ENCODE data around the gene CIDEA.
"Not testable (repeated sequence)": the region's sequence is repeated elsewhere in the genome, so short reads cannot be mapped to it uniquely, and the experiment has no call there.

CIDEA gene

GRCh38 chr18:12239431-12239830 is 14.7 kb upstream of the CIDEA start:
- DNase-seq (ENCODE audit: low spot score), result no peak

- no peak for DNase-seq (ENCODE audit: low spot score)
These were observed 11.4 kb upstream of the CIDEA start for GRCh38 chr18:12242658-12243260.

GRCh38 chr18:12243272-12243671 is 10.9 kb upstream of the CIDEA start:
- DNase-seq (ENCODE audit: low spot score), result not testable (repeated sequence)

- DNase-seq (ENCODE audit: low spot score), result no peak
These were observed 8.4 kb upstream of the CIDEA start for GRCh38 chr18:12245793-12246135.

DNA sequence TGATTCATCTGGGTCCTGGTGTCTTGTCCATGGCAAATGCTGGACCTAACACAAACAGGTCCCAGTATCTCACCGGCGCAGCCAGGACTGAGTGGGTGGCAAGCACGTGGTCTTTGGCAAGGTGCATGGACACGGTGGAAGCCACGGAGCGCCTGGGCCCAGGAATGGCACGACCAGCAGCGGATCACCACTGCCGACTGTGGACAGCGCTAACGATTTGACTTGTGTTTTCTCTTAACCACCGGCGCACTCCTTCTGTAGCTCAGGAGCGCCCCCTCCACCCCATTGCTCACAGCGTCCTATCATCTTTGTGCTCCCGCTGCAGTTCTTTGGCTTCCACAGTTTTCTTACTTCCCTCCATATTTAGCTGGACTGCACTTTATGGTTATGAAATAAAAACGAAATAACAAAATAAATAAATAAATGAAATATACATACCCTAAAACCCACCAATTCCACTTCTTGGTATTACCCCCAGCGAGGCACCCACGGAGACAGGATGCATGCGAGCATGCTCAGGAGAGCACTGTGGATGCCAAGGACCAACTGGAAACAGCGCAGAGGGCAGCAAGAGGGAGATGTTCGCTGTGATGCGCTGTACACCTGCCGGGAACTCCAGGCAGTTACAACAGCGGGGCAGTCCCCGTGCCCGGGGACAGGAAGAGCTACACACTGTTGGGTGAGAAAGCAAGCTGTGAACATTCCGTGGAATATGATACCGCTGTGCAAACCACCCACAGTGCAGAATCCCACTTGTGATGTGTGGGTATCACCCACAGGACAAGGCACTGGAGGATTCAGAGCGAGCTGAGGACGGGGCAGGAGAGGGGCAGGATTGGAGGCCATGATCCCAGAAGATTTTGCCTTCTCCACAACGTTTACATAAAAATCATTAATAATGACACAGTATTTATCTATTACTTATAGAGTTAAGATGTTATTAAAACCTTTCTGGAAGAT is 7.0 kb upstream of the CIDEA start:
- no peak for DNase-seq (ENCODE audit: low spot score)

GRCh38 chr18:12247946-12248345 is 6.2 kb upstream of the CIDEA start:
- no peak for DNase-seq (ENCODE audit: low spot score)

GRCh38 chr18:12248926-12249720 is 5.0 kb upstream of the CIDEA start:
- no peak for DNase-seq (ENCODE audit: low spot score)

GRCh38 chr18:12251311-12251710 is 2.9 kb upstream of the CIDEA start:
- no peak for DNase-seq (ENCODE audit: low spot score)

GRCh38 chr18:12252061-12252460 is 2.1 kb upstream of the CIDEA start:
- DNase-seq (ENCODE audit: low spot score), result no peak

GRCh38 chr18:12253027-12253426 is 1.1 kb upstream of the CIDEA start:
- DNase-seq (ENCODE audit: low spot score), result no peak

DNA sequence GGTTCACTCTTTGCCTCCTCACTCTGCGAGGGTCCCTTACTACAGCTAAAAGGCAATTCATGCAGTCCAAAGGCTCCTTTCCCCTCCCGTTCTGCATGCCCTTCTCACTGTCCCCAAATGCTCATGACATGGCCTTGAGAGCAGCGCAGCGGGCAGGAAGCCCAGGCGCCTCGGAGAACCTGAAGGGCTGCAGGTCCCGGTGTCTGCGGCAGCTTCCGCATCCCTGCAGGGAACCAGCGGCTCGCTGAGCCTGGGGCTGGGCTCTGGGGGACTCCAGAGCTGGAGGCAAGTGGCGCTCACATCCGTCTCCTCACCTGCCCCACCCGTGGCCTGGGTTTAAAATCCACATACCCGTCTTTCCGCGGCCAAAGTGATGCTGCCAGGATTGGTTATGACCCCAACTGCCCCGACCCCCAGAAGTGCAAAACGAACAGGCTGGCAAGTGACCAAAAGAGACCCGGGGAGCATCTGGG is 462 bp upstream of the CIDEA start:
- DNase-seq (ENCODE audit: low spot score), result no peak

GRCh38 chr18:12254820-12255511 is 805 bp downstream of the CIDEA start:
- DNase-seq (ENCODE audit: low spot score), result no peak

DNA sequence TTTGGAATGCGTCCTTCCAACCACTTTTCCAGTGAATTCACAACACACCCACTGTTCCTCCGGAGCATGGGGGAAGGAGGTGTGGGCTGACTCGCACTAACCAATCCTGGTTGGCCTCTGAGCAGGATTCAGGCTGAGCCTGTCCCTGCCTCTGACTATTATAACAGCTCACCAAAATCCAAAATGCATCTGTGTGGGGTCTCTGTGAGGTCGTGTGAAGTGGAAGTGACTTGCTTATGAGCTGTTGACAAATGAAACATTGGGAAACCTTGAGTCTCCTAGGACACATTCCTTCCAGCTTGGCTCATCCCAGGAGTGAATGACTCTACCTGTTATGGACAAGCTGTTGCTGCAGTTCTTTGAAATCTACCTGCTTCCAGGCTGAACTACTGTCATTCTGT is 1.5 kb downstream of the CIDEA start:
- peak; percentile 84 for DNase-seq (ENCODE audit: low spot score)

DNA sequence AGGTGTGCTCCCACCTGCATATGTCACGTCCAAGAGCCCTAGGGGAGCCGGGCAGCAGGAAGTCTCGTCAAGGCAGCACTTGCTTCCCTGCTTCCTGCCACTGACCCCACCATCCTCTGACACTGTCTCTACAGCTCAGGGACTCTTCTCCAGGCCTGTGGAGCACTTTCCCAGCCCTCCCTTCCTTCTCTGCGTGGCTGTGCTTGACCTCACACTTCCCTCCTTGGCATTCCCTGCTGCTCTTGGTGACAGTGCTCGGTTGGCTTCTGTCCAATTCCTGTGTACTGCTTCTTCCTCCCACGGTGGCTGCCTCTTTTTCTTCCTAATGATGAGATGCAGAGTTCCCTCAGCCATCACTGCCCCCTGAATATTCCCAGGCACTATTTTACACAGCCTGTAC is 2.8 kb downstream of the CIDEA start:
- DNase-seq (ENCODE audit: low spot score), result peak; percentile 68

DNA sequence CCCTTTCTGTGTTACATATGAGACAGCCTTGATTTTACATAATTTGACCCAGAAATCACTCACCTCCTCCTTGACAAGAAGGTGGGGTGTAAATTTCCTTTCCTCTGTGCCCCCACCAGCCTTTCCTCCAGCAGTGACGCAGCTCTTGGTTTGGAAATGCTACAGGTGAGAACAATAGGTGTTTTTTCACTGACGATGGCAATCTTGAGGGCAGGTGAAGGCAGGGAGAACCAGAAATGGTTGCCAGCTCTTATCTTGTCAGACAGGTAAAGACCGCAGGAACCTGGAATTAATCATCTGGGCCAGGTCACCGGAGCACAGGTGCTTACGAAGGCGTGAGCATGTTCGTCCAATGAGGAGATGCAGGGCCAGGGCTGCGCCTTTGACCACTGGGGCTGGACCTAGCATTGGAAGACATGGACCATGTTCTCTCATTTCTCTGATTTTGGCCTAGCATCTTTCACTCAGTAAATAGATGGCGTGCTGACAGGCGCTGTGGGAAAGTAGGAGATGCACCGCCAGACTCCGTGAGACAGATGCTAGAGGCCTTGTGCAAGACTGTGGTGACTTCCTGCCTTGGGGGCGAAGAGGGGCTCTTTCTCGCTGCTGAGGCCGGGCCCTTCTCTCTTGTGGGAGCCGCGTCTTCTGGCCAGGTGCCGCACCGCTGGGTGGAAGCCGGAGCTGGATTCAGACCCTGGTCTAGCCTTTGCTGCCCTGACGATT is 4.0 kb downstream of the CIDEA start:
- no peak for DNase-seq (ENCODE audit: low spot score)

DNA sequence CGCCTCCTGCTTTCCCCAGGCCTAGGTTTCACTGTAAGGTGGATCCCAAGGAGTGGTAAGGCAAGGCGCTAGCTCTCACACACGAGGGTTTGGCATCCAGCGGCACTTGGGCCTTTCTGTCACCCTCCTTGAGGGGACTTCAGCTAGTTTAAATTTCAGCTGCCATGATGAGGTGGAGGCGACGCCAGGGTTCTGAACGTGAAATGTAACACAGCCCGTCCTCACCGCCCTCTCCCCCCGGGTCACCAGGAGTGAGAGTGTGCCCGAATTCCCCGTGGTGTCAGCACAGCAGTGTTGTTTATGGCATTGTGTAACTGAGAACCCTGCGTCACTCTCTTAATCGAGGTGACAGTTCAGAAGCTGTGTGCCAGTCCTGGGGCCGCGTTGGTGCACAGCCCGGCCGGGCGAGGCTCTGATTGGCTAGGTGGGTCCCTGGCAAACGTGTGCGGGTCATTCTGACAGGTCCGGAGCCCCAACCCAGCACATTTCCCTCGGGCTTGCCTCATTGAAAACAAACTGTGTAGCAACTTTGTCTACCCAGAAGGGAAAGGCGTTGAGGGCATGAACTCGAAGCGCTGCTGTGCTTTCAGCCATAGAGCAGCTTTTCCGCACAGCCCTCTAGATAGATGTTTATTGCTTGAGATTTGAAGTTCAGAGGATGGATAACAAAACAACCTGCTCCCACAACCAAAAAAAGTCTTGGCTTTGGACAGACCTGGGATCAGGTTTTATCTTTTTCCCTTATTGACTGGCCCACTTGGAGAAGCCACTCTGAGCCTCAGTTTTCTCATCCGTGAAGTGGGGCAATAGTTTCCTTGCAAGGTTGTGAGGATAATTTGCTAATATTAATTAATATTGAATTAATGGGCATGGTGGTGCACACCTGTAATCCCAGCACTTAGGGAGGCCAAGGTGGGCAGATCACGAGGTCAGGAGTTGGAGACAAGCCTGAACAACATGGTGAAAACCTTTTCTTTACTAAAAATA is 4.9 kb downstream of the CIDEA start:
- DNase-seq (ENCODE audit: low spot score), result no peak

DNA sequence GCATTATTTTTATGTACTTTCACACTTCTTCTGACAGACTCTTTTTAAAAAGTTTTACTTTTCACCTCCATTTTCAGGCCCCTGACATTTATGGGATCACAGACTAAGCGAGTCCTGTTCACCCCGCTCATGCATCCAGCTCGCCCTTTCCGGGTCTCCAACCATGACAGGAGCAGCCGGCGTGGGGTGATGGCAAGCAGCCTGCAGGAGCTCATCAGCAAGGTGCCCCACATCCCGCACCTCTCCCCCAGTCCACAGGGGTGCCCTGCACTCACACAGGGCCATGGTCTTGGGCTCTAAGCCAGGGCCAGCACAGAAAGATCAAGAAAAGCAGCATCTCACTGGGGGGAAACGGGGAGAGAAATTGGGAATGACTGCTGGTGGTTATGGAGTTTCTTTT is 8.6 kb downstream of the CIDEA start:
- DNase-seq (ENCODE audit: low spot score), result no peak

DNA sequence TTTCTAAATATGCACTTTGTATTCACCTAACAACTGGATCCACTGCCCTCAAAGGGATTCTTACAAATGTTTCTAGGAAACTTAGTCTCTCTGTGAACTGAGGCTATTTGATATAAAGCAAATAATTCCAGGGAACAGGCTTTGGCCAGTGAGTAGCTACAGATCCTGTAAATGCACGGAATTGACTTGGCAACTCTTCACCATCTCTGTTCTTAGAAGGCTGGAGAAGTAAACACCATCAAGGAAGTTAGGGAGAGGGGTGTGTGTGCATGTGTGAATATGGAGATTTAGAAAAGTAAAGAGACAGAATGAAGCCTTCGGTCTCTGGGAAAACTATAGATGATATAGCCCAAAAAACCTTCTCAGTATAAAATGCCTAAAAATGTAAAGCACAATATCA is 10.7 kb downstream of the CIDEA start:
- DNase-seq (ENCODE audit: low spot score), result no peak

DNA sequence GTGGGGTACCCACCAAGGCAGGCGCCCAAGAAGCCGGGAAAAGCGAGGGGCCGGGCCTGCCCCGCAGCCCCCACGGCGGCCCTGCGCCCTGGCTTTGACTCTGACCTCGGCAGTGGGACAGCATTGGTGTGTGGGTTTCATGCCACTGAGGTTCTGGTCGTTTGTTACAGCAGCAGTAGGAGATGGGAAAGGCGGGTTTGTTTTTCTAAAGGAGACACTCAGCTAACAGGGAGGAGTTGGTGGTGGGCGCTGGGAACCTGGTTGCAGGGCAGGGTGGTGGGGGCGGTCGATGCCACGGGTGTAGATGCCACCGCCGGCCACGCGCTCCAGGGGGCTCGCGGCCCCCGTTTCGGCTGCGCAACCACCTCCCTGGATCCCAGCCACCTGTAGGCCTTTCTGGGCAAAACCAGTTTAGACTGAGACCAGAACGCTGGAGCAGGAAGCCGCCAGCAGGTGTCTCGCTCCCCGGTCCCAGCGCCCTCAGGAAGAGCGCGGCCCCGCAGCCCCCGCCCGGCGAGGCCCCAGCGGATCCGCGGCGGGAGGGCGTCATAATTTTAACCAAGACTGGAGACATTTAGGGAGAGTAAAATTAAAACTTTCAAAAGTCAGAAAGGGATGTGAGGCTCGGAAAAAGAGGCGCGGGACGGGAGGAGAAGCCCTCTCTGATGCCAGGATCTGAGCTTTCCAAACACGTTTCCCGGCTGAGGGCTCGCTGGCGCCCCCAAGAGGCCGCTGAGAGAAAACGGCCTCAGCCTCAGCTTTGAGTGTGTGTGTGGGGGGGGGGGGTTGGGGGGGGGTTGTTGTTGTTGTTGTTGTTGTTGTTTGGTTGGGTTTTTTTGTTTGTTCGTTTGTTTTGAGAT is 17.4 kb downstream of the CIDEA start:
- DNase-seq (ENCODE audit: low spot score), result peak; percentile 74
